ENCODE data around the gene DTNBP1. TPM values are rescaled to one million over a fixed set of nuclear protein-coding genes. Genes with fewer than 3 reads are reported as not detected.

Gene DTNBP1
- total RNA-seq, 1 experiment from 2014 or later = 13.5 TPM

DNA sequence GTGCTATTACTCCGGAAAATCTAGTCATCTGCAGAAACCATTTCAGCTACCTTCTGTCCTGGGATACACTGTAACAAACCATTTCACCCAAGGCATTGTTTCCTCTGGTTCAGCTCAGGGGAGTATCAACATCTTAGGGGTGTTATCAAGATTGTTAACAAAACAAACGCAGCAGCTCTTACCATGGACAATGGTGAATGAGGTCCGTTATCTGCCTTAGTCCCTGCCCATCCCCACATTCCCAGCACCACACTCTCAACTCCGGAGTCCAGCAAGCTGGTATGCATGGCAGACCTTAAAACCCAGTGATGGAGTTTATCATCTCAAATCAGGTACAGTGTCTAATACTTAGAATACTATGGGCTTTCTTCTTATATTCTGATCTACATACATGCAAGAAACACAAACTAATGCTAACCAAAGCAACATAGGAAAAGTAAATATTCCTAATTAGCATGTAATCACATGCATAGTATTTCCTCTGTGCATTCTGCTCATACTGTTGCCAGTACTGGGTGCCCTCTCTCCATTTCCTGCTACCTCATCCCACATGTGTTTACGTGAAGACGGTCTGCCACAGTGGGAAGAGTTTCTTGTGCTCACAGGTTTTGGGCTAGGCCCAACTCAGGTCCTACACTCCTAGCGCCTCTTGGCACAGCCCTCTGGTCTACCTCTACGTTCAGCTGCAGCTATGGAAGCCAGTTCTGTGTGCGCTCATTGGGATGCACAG is 123.9 kb downstream of the DTNBP1 start:
- Mint-ChIP-seq H3K27me3 (ENCODE audit: insufficient read depth, unreplicated experiment) (no peaks in the 10 kb centered on the region), H3K4me3 (ENCODE audit: unreplicated experiment) (no peak overlapping the region), H3K4me1 (ENCODE audit: insufficient read depth, unreplicated experiment) (peaks cover 8% of the 10 kb centered on the region), H3K36me3 (ENCODE audit: insufficient read depth, unreplicated experiment) (peaks cover 7% of the 10 kb centered on the region), H3K9me3 (ENCODE audit: unreplicated experiment) (peaks cover 4% of the 10 kb centered on the region), H3K27ac (ENCODE audit: low read depth, unreplicated experiment) (no peak overlapping the region)
- TF ChIP-seq, protein P1, sequence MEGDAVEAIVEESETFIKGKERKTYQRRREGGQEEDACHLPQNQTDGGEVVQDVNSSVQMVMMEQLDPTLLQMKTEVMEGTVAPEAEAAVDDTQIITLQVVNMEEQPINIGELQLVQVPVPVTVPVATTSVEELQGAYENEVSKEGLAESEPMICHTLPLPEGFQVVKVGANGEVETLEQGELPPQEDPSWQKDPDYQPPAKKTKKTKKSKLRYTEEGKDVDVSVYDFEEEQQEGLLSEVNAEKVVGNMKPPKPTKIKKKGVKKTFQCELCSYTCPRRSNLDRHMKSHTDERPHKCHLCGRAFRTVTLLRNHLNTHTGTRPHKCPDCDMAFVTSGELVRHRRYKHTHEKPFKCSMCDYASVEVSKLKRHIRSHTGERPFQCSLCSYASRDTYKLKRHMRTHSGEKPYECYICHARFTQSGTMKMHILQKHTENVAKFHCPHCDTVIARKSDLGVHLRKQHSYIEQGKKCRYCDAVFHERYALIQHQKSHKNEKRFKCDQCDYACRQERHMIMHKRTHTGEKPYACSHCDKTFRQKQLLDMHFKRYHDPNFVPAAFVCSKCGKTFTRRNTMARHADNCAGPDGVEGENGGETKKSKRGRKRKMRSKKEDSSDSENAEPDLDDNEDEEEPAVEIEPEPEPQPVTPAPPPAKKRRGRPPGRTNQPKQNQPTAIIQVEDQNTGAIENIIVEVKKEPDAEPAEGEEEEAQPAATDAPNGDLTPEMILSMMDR (IDR thresholded peaks at IDR 0.05; ENCODE audit: unreplicated experiment) = no peak
- intact Hi-C loops (cut with micrococcal nuclease) = no loop called here
- ChIA-PET POLR2A (no interaction called here), CTCF (no interaction called here)
- no TSS peak for BruUV-seq (replicated peaks)
- no peak for DNase-seq (ENCODE audit: unreplicated experiment)

DNA sequence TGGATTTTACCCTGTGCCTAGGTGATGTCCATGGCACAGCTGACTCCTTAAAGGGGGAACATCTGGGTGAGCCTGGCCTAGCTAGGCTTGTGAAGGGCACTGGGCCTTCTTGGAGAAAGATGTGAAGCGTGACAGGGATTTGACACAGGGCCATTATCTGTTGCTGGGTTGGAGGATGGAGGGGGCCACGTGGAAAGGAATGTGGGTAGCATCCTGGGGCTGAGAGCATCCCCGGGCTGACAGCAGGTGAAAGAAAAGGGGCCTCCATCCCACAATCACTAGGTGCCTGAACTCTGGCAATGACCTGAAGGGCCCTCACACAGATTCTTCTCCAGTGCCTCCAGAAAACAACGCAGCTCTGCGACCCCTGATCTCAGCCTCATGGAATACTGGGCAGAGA is 124.7 kb downstream of the DTNBP1 start:
- Mint-ChIP-seq H3K9me3 (ENCODE audit: unreplicated experiment) (no peaks in the 10 kb centered on the region), H3K4me3 (ENCODE audit: unreplicated experiment) (no peak overlapping the region), H3K27me3 (ENCODE audit: insufficient read depth, unreplicated experiment) (no peaks in the 10 kb centered on the region), H3K27ac (ENCODE audit: low read depth, unreplicated experiment) (peak overlapping the region; percentile 9), H3K36me3 (ENCODE audit: insufficient read depth, unreplicated experiment) (peaks cover 7% of the 10 kb centered on the region), H3K4me1 (ENCODE audit: insufficient read depth, unreplicated experiment) (peaks cover 13% of the 10 kb centered on the region)
- intact Hi-C loops (cut with micrococcal nuclease) = no loop called here
- DNase-seq (ENCODE audit: unreplicated experiment) = no peak
- ChIA-PET CTCF (interaction anchor here (0.6 to 0.7 kb wide), 2 partner anchors 86 to 818 kb away, joined by 3 read pairs; no protein-coding TSS in a partner anchor), POLR2A (no interaction called here)
- TF ChIP-seq, protein P1 (IDR thresholded peaks at IDR 0.05; ENCODE audit: unreplicated experiment) = no peak
- no TSS peak for BruUV-seq (replicated peaks)

DNA sequence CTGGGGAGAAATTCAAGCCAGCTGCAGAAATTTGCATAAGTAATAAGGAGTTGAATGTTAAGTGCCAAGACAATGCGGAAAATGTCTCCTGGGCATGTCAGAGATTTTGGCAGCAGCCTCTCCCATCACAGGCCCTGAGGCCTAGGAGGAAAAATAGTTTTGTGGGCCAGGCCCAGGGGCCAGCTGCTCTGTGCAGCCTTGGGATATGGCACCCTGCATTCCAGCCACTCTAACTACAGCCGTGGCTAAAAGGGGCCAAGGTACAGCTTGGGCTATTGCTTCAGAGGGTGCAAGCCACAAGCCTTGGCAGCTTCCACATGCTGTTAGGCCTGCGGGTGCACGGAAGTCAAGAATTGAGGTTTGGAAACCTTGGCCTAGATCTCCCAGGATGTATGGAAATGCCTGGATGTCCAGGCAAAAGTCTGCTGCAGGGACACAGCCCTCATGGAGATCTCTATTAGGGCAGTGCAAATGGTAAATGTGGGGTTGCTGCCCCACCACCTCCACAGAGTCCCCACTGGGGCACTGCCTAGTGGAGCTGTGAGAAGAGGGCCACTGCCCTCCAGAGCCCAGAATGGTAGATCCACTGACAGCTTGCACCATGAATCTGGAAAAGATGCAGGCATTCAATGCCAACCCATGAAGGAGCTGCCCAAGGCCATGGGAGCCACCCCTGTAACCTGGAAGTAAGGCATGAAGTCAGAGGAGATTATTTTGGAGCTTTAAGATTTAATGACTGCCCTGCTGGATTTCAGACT is 126.5 kb downstream of the DTNBP1 start:
- H3K27me3 Mint-ChIP-seq (ENCODE audit: insufficient read depth, unreplicated experiment) = no peaks in the 10 kb centered on the region
- no peak overlapping the region for H3K27ac Mint-ChIP-seq (ENCODE audit: low read depth, unreplicated experiment)
- H3K36me3 Mint-ChIP-seq (ENCODE audit: insufficient read depth, unreplicated experiment) = peaks cover 7% of the 10 kb centered on the region
- TF ChIP-seq, protein P1 (IDR thresholded peaks at IDR 0.05; ENCODE audit: unreplicated experiment) = no peak
- BruUV-seq (replicated peaks) = no TSS peak
- DNase-seq (ENCODE audit: unreplicated experiment) = no peak
- H3K4me1 Mint-ChIP-seq (ENCODE audit: insufficient read depth, unreplicated experiment) = peaks cover 13% of the 10 kb centered on the region
- no peak overlapping the region for H3K4me3 Mint-ChIP-seq (ENCODE audit: unreplicated experiment)
- ChIA-PET CTCF (interaction anchor here (0.6 to 1.0 kb wide), 2 partner anchors 84 to 1778 kb away, joined by 3 read pairs; no protein-coding TSS in a partner anchor), POLR2A (no interaction called here)
- H3K9me3 Mint-ChIP-seq (ENCODE audit: unreplicated experiment) = no peaks in the 10 kb centered on the region
- intact Hi-C loops (cut with micrococcal nuclease) = no loop called here

DNA sequence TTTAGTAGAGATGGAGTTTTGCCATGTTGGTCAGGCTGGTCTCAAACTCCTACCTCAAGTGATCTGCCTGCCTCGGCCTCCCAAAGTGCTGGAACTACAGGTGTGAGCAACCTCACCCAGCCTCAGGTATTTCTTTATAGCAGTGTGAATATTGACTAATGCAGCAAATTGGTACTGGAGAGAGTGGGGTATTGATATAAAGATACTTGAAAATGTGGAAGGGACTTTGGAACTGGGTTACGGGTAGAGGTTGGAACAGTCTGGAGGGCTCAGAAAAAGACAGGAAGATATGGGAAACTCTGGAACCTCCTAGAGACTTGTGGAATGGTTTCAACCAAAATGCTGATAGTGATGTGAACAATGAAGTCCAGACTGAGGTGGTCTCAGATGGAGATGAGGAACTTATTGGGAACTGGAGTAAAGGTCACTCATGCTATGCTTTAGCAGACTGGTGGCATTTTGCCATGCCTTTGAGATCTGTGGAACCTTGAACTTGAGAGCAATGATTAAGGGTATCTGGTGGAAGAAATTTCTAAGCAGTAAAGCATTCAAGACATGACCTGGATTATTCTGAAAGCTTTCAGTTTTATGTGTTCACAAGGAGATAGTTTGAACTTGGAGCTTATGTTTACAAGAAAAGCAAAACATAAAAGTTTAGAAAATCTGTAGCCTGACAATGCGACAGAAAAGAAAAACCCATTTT is 127.2 kb downstream of the DTNBP1 start:
- intact Hi-C loops (cut with micrococcal nuclease) = no loop called here
- POLR2A ChIA-PET = no interaction called here
- CTCF ChIA-PET = interaction anchor here (0.6 to 1.0 kb wide), 2 partner anchors 85 to 88 kb away, joined by 3 read pairs; no protein-coding TSS in a partner anchor

More for the DNA sequence above, 127.2 kb downstream of the DTNBP1 start:
- Mint-ChIP-seq H3K4me3 (ENCODE audit: unreplicated experiment) (no peak overlapping the region), H3K9me3 (ENCODE audit: unreplicated experiment) (no peaks in the 10 kb centered on the region), H3K4me1 (ENCODE audit: insufficient read depth, unreplicated experiment) (peaks cover 13% of the 10 kb centered on the region), H3K36me3 (ENCODE audit: insufficient read depth, unreplicated experiment) (peaks cover 12% of the 10 kb centered on the region), H3K27ac (ENCODE audit: low read depth, unreplicated experiment) (no peak overlapping the region), H3K27me3 (ENCODE audit: insufficient read depth, unreplicated experiment) (no peaks in the 10 kb centered on the region)
- TF ChIP-seq, protein P1 (IDR thresholded peaks at IDR 0.05; ENCODE audit: unreplicated experiment) = no peak
- BruUV-seq (replicated peaks) = no TSS peak
- DNase-seq (ENCODE audit: unreplicated experiment) = no peak
